HEK293 (cell line): ENCODE results near the gene WNT7B.

Source experiments
- PRDM1 ChIP-seq: fragments of 450-650 bp; formaldehyde crosslinking; IDR thresholded peaks from 2 replicates; pipeline ENCODE4; 2016; ENCODE audit warnings: missing biosample characterization, missing genetic modification characterization
- ZBTB49 ChIP-seq: fragments of 450-650 bp; formaldehyde crosslinking; IDR thresholded peaks from 2 replicates; pipeline ENCODE4 v1.5.1; 2016; ENCODE audit warnings: missing biosample characterization, missing genetic modification characterization, low read depth
- ZEB2 ChIP-seq: fragments of 450-650 bp; formaldehyde crosslinking; IDR thresholded peaks from 2 replicates; pipeline ENCODE4 v1.5.1; 2016; ENCODE audit warnings: missing biosample characterization, missing genetic modification characterization
- ZNF274 ChIP-seq, 2 experiments: fragments of 200-500 bp in 1 of 2; fragments of 450-650 bp in 1 of 2; sonication (Bioruptor generic) in 1 of 2; formaldehyde crosslinking in 1 of 2; IDR thresholded peaks; 2 replicates each; pipeline versions ENCODE4 v1.5.1 to v1.6.1; 2014 to 2016; ENCODE audit warnings: borderline replicate concordance in 1 of 2, inconsistent platforms in 1 of 2, low read length in 1 of 2, missing biosample characterization in 1 of 2, missing genetic modification characterization in 1 of 2
- ZNF768 ChIP-seq: fragments of 450-650 bp; formaldehyde crosslinking; IDR thresholded peaks from 2 replicates; pipeline ENCODE4 v1.5.1; 2018; ENCODE audit warnings: missing biosample characterization, mild to moderate bottlenecking, missing genetic modification characterization
- TF ChIP-seq, protein P1 (sequence below): fragments of 450-650 bp; formaldehyde crosslinking; IDR thresholded peaks from 2 replicates; pipeline ENCODE4 v1.5.1; 2016; ENCODE audit warnings: missing biosample characterization, missing genetic modification characterization
- TF ChIP-seq, protein P2 (sequence below): fragments of 450-650 bp; formaldehyde crosslinking; IDR thresholded peaks from 2 replicates; pipeline ENCODE4 v1.5.1; 2016; ENCODE audit warnings: missing biosample characterization, missing genetic modification characterization, low read depth

DNA sequence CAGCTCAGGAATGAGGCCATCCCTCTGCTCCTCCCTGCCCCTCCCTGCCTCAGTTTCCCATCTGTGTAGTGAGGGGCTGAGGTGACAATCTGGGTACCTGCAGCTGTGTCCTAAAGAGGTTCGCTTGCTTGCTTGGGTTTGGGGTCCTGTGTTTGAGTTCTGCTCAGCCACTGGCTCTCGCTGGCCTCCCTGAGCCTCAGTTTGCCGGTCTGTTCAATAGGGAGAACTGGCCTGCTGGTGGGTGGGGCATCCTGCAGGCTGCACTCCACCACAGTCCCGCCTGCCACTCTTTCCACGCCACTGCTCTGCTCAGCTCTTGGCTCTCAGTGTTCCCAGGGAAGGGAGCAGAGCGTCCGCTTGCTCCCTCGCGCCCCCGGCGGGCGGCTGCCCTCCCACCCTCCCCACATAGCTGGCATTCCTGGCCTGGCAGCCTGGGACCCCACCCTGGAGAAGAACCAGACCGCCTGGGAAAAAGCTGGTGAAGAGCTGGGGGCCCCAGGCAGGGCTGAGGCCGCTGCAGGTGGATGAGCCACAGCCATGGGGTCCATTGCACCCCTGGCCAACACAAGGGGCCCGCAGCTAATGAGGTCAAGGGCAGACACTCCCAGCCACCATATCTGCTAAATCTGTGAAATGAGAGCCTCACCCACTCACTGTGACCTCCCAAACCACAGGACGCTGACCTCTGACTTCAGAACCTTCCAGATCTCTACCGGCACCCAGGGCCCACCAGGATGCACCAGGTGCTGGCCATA is 15.1 kb downstream of the WNT7B start:
- TF ChIP-seq ZNF274 (IDR thresholded peaks at IDR 0.05; ENCODE audit: low read length) (no peak), ZNF274 (tag by site-specific recombination; IDR thresholded peaks at IDR 0.05; ENCODE audit: borderline replicate concordance) (no peak), ZBTB49 (tag by site-specific recombination) (no peak), ZEB2 (tag by site-specific recombination) (no peak), ZNF768 (no peak), PRDM1 (no peak)
- TF ChIP-seq, protein P1, sequence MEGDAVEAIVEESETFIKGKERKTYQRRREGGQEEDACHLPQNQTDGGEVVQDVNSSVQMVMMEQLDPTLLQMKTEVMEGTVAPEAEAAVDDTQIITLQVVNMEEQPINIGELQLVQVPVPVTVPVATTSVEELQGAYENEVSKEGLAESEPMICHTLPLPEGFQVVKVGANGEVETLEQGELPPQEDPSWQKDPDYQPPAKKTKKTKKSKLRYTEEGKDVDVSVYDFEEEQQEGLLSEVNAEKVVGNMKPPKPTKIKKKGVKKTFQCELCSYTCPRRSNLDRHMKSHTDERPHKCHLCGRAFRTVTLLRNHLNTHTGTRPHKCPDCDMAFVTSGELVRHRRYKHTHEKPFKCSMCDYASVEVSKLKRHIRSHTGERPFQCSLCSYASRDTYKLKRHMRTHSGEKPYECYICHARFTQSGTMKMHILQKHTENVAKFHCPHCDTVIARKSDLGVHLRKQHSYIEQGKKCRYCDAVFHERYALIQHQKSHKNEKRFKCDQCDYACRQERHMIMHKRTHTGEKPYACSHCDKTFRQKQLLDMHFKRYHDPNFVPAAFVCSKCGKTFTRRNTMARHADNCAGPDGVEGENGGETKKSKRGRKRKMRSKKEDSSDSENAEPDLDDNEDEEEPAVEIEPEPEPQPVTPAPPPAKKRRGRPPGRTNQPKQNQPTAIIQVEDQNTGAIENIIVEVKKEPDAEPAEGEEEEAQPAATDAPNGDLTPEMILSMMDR (tag by site-specific recombination), result no peak
- TF ChIP-seq, protein P2, sequence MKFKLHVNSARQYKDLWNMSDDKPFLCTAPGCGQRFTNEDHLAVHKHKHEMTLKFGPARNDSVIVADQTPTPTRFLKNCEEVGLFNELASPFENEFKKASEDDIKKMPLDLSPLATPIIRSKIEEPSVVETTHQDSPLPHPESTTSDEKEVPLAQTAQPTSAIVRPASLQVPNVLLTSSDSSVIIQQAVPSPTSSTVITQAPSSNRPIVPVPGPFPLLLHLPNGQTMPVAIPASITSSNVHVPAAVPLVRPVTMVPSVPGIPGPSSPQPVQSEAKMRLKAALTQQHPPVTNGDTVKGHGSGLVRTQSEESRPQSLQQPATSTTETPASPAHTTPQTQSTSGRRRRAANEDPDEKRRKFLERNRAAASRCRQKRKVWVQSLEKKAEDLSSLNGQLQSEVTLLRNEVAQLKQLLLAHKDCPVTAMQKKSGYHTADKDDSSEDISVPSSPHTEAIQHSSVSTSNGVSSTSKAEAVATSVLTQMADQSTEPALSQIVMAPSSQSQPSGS, result no peak
